Aorta (tissue), 5 donors: Measurements from ENCODE around the gene HDHD5. TPM values are rescaled to one million over a fixed set of nuclear protein-coding genes. Genes with fewer than 3 reads are reported as not detected.
A peak's percentile ranks its signal among the peaks of the same experiment; 100 is the strongest.

Experiments used
- ATAC-seq: fragments of 200-7000 bp; cut with Tn5 transposase; one replicate; pipeline ENCODE4 v1.9.1; 2022; ENCODE audit warnings: moderate library complexity; ENCODE audit not compliant: low FRiP score
- DNase-seq, 2 donors: peaks; one replicate each; pipeline ENCODE4 v3.0.0-alpha.2; 2020
- H3K27ac ChIP-seq, 2 donors: one replicate each; pipeline ENCODE4 v1.5.1; 2013; ENCODE audit warnings: low read length in 2 of 2, mild to moderate bottlenecking in 2 of 2, moderate library complexity in 2 of 2, control low read depth in 1 of 2, inconsistent platforms in 1 of 2, low read depth in 1 of 2
- H3K27me3 ChIP-seq, 2 donors: one replicate each; pipeline ENCODE4 v1.6.1; 2013; ENCODE audit warnings: control low read depth in 1 of 2, low read length in 1 of 2, mild to moderate bottlenecking in 1 of 2, moderate library complexity in 1 of 2; ENCODE audit not compliant: insufficient read depth in 2 of 2, control insufficient read depth in 1 of 2
- H3K36me3 ChIP-seq, 2 donors: one replicate each; pipeline ENCODE4 v1.6.1; 2013; ENCODE audit warnings: control low read depth in 1 of 2, low read length in 1 of 2, mild to moderate bottlenecking in 1 of 2; ENCODE audit not compliant: insufficient read depth in 2 of 2, control insufficient read depth in 1 of 2
- H3K4me1 ChIP-seq, 2 donors: one replicate each; pipeline ENCODE4 v1.6.1; 2013; ENCODE audit warnings: low read length in 2 of 2, control low read depth in 1 of 2, mild to moderate bottlenecking in 1 of 2, moderate library complexity in 1 of 2; ENCODE audit not compliant: insufficient read depth in 2 of 2, control insufficient read depth in 1 of 2
- H3K4me3 ChIP-seq, 2 donors: one replicate each; pipeline ENCODE4 v1.5.1; 2013; ENCODE audit warnings: low read length in 2 of 2, control low read depth in 1 of 2, mild to moderate bottlenecking in 1 of 2
- H3K9me3 ChIP-seq: one replicate; pipeline ENCODE4 v1.6.1; 2013; ENCODE audit warnings: mild to moderate bottlenecking, low read length; ENCODE audit not compliant: control insufficient read depth
- WGBS, 2 donors: extraction: QIAGEN DNeasy Blood & Tissue Kit; methylation state at CpG; one replicate each; pipeline ENCODE4 v1.1.7; 2013; 5-methylcytosine and 5-hydroxymethylcytosine counted together
- intact Hi-C, 2 donors: fragments of 100-400 bp; cut with DNase I; formaldehyde crosslinking; loops; one replicate each; pipeline versions ENCODE4 v1.14.2 to v1.15.0; 2022
- polyA plus RNA-seq, 2 donors: library from polyadenylated mRNA; stranded (reverse); fragments of 200-250 nt; gene quantifications; one replicate each; pipeline ENCODE4 v1.2.3, GENCODE V29; 2013
- total RNA-seq, 2 donors: library from RNA; stranded (reverse); fragmentation: NEBNext Ultra II Directional; extraction: Animal tissue kit (Norgen Biotek cat#: 25700); gene quantifications; one replicate each; pipeline ENCODE4 v1.2.1, GENCODE V29; 2021
- donor health status: healthy with polysubstance abuse.
- donor health status: Bipolar disorder and iron deficiency.
- donor health status: DM: no; HTN: no; CAD: no.
- donor health status: DM: no; HTN: no; CAD: no.
- donor health status: DM: yes; HTN: yes; CAD: no.

Gene HDHD5
- total and polyA plus RNA-seq, 4 donors = 15.1 to 30.6 (median 19.4) TPM

DNA sequence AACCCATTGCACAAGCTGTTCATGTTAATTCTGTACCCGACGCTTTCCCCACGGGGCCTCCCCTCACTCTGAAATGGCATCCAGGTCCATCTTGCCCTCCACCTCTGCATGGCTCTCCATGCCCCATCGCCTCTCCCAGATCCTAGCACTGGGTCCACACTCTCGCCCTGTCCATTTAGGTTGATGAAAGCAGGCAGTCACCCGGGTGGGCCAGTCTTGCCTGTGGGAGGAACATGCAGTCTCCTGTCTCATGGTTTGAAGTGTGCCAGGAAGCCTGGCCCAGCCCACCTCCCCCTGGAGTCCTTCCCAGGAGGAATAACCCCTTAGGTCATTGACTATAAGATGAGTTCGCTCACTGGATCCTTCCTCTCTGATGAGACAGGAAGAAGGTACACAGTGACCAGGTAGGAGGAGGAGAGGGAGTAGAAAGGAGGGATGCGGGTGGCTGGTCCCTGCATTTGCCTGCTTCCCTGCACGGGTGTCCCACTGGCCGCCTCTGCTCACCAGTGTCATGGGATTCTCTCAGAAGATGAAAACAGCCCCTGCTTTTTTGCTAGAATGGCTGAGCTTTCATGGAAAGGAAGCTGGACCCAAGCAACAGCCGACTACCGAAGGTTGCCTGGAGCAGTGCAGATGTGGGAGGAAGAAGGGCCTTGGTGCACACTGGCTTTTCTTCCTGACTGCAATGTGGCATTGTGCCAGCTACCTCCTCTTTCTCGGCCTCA is 44.7 kb downstream of the HDHD5 start:
- ATAC-seq = no peak
- peak in 1 of 2 donors; percentile 68 for DNase-seq
- no peaks in the 10 kb centered on the region for H3K27me3 ChIP-seq
- H3K27ac ChIP-seq = no peak overlapping the region
- H3K9me3 ChIP-seq = no peaks in the 10 kb centered on the region
- no peaks in the 10 kb centered on the region for H3K4me1 ChIP-seq
- intact Hi-C loops = no loop called here
- H3K4me3 ChIP-seq = no peak overlapping the region
- 74 to 76% methylated on average over 13 of the region's 13 CpGs for WGBS, 2 donors
- H3K36me3 ChIP-seq = no peaks in the 10 kb centered on the region

DNA sequence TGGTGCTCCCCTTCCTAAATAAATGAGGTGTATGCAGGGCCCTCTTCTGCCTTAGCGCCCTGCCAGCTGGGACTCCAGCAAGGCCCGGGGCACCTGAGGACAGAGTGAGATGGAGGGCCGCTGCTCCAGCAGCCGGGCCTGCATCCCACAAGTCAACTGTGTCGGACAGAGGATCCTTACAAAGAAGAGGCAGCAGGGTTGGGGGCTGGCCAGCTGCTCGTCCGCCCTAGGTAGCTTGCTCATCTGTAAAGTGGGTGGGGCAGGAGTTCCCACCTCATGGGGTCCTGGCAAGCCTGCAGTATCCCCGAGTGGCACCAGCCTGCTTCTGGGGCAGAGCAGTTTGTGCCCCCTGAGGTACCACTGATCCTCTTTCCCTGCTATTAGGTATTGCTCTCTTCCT is 45.5 kb downstream of the HDHD5 start:
- H3K27me3 ChIP-seq = no peaks in the 10 kb centered on the region
- H3K4me3 ChIP-seq = no peak overlapping the region
- no peaks in the 10 kb centered on the region for H3K4me1 ChIP-seq
- no peaks in the 10 kb centered on the region for H3K36me3 ChIP-seq
- H3K27ac ChIP-seq = no peak overlapping the region
- H3K9me3 ChIP-seq = no peaks in the 10 kb centered on the region
- intact Hi-C loops = no loop called here
- DNase-seq = peak in 1 of 2 donors; percentile 55
- WGBS, 2 donors = 80 to 83% methylated on average over 8 of the region's 8 CpGs
- ATAC-seq = no peak

DNA sequence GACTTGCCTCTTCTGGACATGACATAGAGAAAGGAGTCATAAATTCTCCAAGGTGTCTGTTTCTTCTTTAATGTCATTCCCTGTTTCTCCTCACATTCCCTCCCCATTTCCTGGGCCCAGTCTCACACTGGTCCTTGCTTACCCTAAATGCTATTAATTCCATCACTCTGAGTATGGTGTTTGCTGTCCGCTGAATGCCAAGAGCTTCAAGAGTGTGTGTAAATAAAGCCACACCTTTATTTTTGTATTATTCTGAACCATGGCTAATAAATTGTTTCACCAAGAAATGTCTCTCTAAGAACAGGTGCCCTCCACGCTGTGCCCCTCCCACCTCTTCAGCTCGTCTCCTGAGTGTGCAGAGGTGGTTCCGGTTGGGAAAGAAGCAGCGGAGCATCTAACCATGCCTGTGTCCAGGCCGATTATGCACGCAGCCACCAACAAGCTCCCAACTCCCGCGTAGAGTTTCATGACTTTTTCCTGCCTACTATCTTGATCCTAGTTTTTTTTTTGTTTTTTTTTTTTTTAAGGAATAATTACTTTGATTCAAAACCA is 46.5 kb downstream of the HDHD5 start:
- Histone ChIP-seq H3K36me3 (no peaks in the 10 kb centered on the region), H3K4me1 (no peaks in the 10 kb centered on the region), H3K4me3 (no peak overlapping the region), H3K27me3 (no peaks in the 10 kb centered on the region), H3K9me3 (no peaks in the 10 kb centered on the region), H3K27ac (no peak overlapping the region)
- DNase-seq (peak in 1 of 2 donors; percentile 10), ATAC-seq (no peak)
- WGBS, 2 donors = 48 to 78% methylated on average over 9 of the region's 9 CpGs
- intact Hi-C loops = no loop called here

DNA sequence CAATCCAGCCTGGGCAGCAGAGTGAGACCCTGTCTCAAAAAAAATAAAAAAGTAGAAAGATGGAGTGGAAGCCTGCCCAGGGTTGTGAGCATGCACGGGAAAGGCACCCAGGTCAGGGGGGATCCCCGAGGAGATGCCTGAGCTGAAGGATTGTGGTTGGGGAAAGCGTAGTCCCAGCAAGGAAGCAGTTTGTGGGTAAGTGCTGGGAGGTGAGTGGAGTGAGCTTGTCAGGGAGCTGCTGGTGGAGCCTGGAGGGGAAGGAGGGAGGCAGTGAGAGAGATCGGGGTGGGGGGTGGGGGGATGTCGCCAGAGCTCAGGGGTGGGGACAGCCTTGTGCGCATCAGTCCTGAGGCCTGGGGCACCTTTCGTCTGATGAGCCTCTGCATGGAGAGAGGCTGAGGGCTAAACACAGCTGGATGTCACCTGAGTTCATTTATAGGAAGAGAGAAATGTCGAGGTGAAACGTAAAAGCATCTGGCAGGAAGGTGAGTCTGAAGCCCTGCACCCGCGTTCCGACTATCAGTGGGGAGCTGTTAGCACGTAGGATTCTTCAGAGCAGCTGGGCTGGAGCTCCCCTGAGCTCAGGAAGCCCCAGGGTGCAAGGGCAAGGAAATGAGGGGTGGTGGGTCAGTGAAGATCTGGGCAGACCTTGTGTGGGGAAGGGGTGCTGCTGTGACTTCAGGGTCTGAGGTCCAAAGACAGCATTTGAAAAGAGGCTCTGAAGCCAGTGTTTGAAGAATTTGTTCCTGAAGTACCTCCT is 48.1 kb downstream of the HDHD5 start:
- intact Hi-C loops = no loop called here
- Histone ChIP-seq H3K4me1 (no peaks in the 10 kb centered on the region), H3K4me3 (no peak overlapping the region), H3K27me3 (no peaks in the 10 kb centered on the region), H3K27ac (no peak overlapping the region), H3K9me3 (no peaks in the 10 kb centered on the region), H3K36me3 (no peaks in the 10 kb centered on the region)
- 69 to 74% methylated on average over 13 of the region's 13 CpGs for WGBS, 2 donors
- DNase-seq (peak in 1 of 2 donors; percentile 48), ATAC-seq (no peak)

DNA sequence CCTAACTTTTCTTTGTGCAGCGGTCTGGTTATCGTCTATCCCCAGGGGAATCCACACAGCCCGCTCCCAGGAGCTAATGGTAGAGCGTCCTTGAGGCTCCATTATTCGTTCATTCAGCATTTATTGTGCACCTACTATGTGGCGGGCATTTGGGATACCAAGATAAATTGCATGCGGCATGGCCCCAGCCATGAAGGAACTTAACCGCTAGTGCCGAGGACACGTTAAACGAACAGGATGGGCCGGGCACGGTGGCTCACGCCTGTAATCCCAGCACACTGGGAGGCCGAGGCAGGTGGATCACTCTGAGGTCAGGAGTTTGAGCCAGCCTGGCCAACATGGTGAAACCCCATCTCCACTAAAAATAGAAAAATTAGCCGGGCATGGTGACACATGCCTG is 49.1 kb downstream of the HDHD5 start:
- no peaks in the 10 kb centered on the region for H3K27me3 ChIP-seq
- peaks cover 0 to 4% of the 10 kb centered on the region in 2 donors for H3K36me3 ChIP-seq
- DNase-seq (peak in 1 of 2 donors; percentile 62), ATAC-seq (no peak)
- intact Hi-C loops = no loop called here
- no peak overlapping the region for H3K27ac ChIP-seq
- no peaks in the 10 kb centered on the region for H3K4me1 ChIP-seq
- WGBS, 2 donors = 88 to 92% methylated on average over 16 of the region's 16 CpGs
- H3K4me3 ChIP-seq = no peak overlapping the region
- H3K9me3 ChIP-seq = no peaks in the 10 kb centered on the region

DNA sequence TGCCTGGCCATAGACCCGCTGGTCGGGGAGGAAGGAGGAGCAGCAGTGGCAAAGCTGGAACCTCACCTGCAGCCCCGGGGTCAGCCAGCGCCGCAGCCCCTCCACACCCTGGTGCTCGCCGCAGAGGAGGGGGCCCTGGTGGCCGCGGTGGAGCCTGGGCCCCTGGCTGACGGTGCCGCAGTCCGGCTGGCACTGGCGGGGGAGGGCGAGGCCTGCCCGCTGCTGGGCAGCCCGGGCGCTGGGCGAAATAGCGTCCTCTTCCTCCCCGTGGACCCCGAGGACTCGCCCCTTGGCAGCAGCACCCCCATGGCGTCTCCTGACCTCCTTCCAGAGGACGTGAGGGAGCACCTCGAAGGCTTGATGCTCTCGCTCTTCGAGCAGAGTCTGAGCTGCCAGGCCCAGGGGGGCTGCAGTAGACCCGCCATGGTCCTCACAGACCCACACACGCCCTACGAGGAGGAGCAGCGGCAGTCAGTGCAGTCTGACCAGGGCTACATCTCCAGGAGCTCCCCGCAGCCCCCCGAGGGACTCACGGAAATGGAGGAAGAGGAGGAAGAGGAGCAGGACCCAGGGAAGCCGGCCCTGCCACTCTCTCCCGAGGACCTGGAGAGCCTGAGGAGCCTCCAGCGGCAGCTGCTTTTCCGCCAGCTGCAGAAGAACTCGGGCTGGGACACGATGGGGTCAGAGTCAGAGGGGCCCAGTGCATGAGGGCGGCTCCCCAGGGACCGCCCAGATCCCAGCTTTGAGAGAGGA is 49.8 kb downstream of the HDHD5 start:
- H3K9me3 ChIP-seq = no peaks in the 10 kb centered on the region
- no peaks in the 10 kb centered on the region for H3K27me3 ChIP-seq
- intact Hi-C loops = no loop called here
- no peak overlapping the region for H3K4me3 ChIP-seq
- no peaks in the 10 kb centered on the region for H3K4me1 ChIP-seq
- ATAC-seq (no peak), DNase-seq (peak in 1 of 2 donors; percentile 75)
- 89 to 92% methylated on average over 36 to 42 of the region's 42 CpGs for WGBS, 2 donors
- peaks cover 0 to 5% of the 10 kb centered on the region in 2 donors for H3K36me3 ChIP-seq
- H3K27ac ChIP-seq = no peak overlapping the region

DNA sequence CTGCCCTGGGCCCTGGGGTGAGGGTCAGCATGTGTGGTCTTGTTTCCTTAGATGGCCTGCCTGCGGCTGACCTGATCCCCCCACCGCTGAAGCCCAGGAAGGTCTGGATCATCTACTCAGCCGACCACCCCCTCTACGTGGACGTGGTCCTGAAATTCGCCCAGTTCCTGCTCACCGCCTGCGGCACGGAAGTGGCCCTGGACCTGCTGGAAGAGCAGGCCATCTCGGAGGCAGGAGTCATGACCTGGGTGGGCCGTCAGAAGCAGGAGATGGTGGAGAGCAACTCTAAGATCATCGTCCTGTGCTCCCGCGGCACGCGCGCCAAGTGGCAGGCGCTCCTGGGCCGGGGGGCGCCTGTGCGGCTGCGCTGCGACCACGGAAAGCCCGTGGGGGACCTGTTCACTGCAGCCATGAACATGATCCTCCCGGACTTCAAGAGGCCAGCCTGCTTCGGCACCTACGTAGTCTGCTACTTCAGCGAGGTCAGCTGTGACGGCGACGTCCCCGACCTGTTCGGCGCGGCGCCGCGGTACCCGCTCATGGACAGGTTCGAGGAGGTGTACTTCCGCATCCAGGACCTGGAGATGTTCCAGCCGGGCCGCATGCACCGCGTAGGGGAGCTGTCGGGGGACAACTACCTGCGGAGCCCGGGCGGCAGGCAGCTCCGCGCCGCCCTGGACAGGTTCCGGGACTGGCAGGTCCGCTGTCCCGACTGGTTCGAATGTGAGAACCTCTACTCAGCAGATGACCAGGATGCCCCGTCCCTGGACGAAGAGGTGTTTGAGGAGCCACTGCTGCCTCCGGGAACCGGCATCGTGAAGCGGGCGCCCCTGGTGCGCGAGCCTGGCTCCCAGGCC is 50.6 kb downstream of the HDHD5 start:
- no peak overlapping the region for H3K27ac ChIP-seq
- H3K36me3 ChIP-seq = peaks cover 0 to 5% of the 10 kb centered on the region in 2 donors

DNA sequence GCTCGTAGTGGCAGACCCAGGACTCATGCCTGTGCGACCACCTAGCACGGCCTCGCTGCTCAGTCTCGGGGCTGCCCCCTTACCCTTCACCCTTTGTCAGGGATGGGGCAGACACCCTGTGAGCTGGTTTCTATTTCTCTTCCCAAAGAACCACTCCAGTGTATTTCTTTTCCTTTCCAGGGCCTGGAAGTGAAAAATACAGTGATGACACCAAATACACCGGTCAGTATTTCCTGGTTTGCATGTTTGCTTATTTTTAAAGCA is 51.6 kb downstream of the HDHD5 start:
- H3K9me3 ChIP-seq = no peaks in the 10 kb centered on the region
- no peak overlapping the region for H3K4me3 ChIP-seq
- intact Hi-C loops = no loop called here
- DNase-seq (peak in 1 of 2 donors; percentile 74), ATAC-seq (no peak)
- H3K27ac ChIP-seq = no peak overlapping the region
- H3K27me3 ChIP-seq = no peaks in the 10 kb centered on the region
- H3K4me1 ChIP-seq = no peaks in the 10 kb centered on the region
- H3K36me3 ChIP-seq = peaks cover 0 to 6% of the 10 kb centered on the region in 2 donors
- 90 to 93% methylated on average over 6 of the region's 6 CpGs for WGBS, 2 donors

More for the DNA sequence above, 50.6 kb downstream of the HDHD5 start:
- 95 to 96% methylated on average over 66 of the region's 66 CpGs for WGBS, 2 donors
- no peaks in the 10 kb centered on the region for H3K4me1 ChIP-seq
- intact Hi-C loops = no loop called here
- no peak overlapping the region for H3K4me3 ChIP-seq
- DNase-seq (peak in 1 of 2 donors; percentile 78), ATAC-seq (no peak)
- H3K27me3 ChIP-seq = no peaks in the 10 kb centered on the region
- H3K9me3 ChIP-seq = no peaks in the 10 kb centered on the region
